B cell (primary cell): ENCODE results near the gene TANC1. TPM values are rescaled to one million over a fixed set of nuclear protein-coding genes. Genes with fewer than 3 reads are reported as not detected.

Source experiments
- ATAC-seq: fragments of 200-7000 bp; cut with Tn5 transposase; one replicate; pipeline ENCODE4 v1.10.0; 2021; ENCODE audit warnings: low read depth, mild to moderate bottlenecking, moderate number of reproducible peaks, moderate library complexity
- CTCF ChIA-PET: fragments of 350-600 bp; sonication (Branson Sonifier 250); formaldehyde crosslinking; loops from one replicate; lab custom pipeline; 2021; ENCODE audit warnings: antibody characterized with exemption, inconsistent platforms; lab: Charles Lee
- POLR2A ChIA-PET: fragments of 350-600 bp; sonication (Branson Sonifier 250); formaldehyde crosslinking; loops from one replicate; lab custom pipeline; 2021; ENCODE audit warnings: antibody characterized with exemption; lab: Charles Lee
- DNase-seq: peaks from one replicate; pipeline ENCODE4 v3.0.0; 2013
- H2AFZ ChIP-seq: 2 replicates; pipeline ENCODE4 v1.6.1; 2012; ENCODE audit warnings: mild to moderate bottlenecking, low read depth, low read length; ENCODE audit not compliant: insufficient read depth, poor library complexity, severe bottlenecking
- H3K27ac ChIP-seq, 2 donors: 1 replicate in 1 of 2; 2 replicates in 1 of 2; pipeline ENCODE4 v1.5.1; 2012 to 2013; ENCODE audit warnings: low read length in 2 of 2, mild to moderate bottlenecking in 2 of 2, moderate library complexity in 1 of 2
- H3K27me3 ChIP-seq, 4 experiments: fragments of 200-600 bp in 1 of 4; sonication (generic) in 1 of 4; replicated peaks in 1 of 4; 1 replicate in 2 of 4; 2 replicates in 2 of 4; pipeline versions ENCODE4 v1.6.1 to v1.7.0; 2013 to 2016; ENCODE audit warnings: low read length in 3 of 4, mild to moderate bottlenecking in 2 of 4, mixed read lengths in 1 of 4, moderate library complexity in 1 of 4; ENCODE audit not compliant: insufficient read depth in 4 of 4, control insufficient read depth in 3 of 4; ENCODE audit errors: control extremely low read depth in 1 of 4
- H3K36me3 ChIP-seq, 2 experiments: replicated peaks in 1 of 2; 1 replicate in 1 of 2; 2 replicates in 1 of 2; pipeline versions ENCODE4 v1.6.1 to v1.7.1; 2013; ENCODE audit warnings: low read length in 1 of 2; ENCODE audit not compliant: insufficient read depth in 2 of 2, control insufficient read depth in 1 of 2; ENCODE audit errors: control extremely low read depth in 1 of 2, extremely low read depth in 1 of 2
- H3K4me1 ChIP-seq, 2 donors: fragments of 200-600 bp in 1 of 2; sonication (generic) in 1 of 2; 1 replicate in 1 of 2; 2 replicates in 1 of 2; pipeline versions ENCODE4 v1.5.1 to v1.6.1; 2013 to 2017; ENCODE audit warnings: low read length in 2 of 2; ENCODE audit not compliant: control insufficient read depth in 2 of 2, insufficient read depth in 2 of 2
- H3K4me2 ChIP-seq: replicated peaks from 2 replicates; pipeline ENCODE3; 2012; ENCODE audit warnings: mild to moderate bottlenecking, low read depth, low read length; ENCODE audit not compliant: poor library complexity, severe bottlenecking
- H3K4me3 ChIP-seq, 5 experiments: fragments of 200-600 bp in 1 of 5; sonication (generic) in 1 of 5; 1 replicate in 3 of 5; 2 replicates in 2 of 5; pipeline versions ENCODE4 v1.5.1 to v1.7.0; 2011 to 2016; ENCODE audit warnings: low read length in 4 of 5, mild to moderate bottlenecking in 4 of 5, low read depth in 2 of 5, control low read depth in 1 of 5, moderate library complexity in 1 of 5; ENCODE audit not compliant: insufficient read depth in 1 of 5; ENCODE audit errors: control extremely low read depth in 1 of 5, extremely low read depth in 1 of 5
- H3K79me2 ChIP-seq: fragments of 200-600 bp; sonication (generic); one replicate; pipeline ENCODE4 v1.6.0; 2016; ENCODE audit warnings: low read length; ENCODE audit not compliant: control insufficient read depth, insufficient read depth
- H3K9ac ChIP-seq: fragments of 200-600 bp; sonication (generic); 2 replicates; pipeline ENCODE4 v1.6.1; 2017; ENCODE audit warnings: mild to moderate bottlenecking, low read length, moderate library complexity
- H3K9me3 ChIP-seq, 3 donors: one replicate each; pipeline versions ENCODE4 v1.6.1 to v1.7.1; 2013; ENCODE audit warnings: low read length in 2 of 3; ENCODE audit not compliant: control insufficient read depth in 2 of 3, insufficient read depth in 1 of 3; ENCODE audit errors: control extremely low read depth in 1 of 3
- H4K20me1 ChIP-seq: 2 replicates; pipeline ENCODE4 v1.6.0; 2012; ENCODE audit warnings: mild to moderate bottlenecking, low read length; ENCODE audit not compliant: insufficient read depth, control insufficient read depth, poor library complexity, severe bottlenecking
- H3K27ac Mint-ChIP-seq: one replicate; pipeline ENCODE4 v1.8.0; 2021; ENCODE audit warnings: mixed read lengths
- H3K27me3 Mint-ChIP-seq: one replicate; pipeline ENCODE4 v1.8.0; 2021; ENCODE audit warnings: mixed read lengths
- H3K4me1 Mint-ChIP-seq: one replicate; pipeline ENCODE4 v1.8.0; 2021; ENCODE audit warnings: mixed read lengths
- H3K4me3 Mint-ChIP-seq: one replicate; pipeline ENCODE4 v1.8.0; 2021; ENCODE audit warnings: mixed read lengths
- H3K9me3 Mint-ChIP-seq: one replicate; pipeline ENCODE4 v1.8.0; 2022; ENCODE audit warnings: mixed read lengths; ENCODE audit not compliant: insufficient read depth
- CTCF ChIP-seq: fragments of 200-600 bp; IDR thresholded peaks from one replicate; pipeline ENCODE4 v1.8.0; 2022; ENCODE audit warnings: antibody characterized with exemption, mild to moderate bottlenecking
- EZH2 ChIP-seq: IDR thresholded peaks from 2 replicates; pipeline ENCODE4 v1.6.1; 2012; ENCODE audit warnings: borderline replicate concordance, low read depth, mild to moderate bottlenecking, moderate library complexity, low read length; ENCODE audit not compliant: insufficient read depth, poor library complexity, severe bottlenecking
- WGBS: methylation state at CpG from one replicate; pipeline ENCODE4 v1.1.5; 2013; ENCODE audit warnings: missing lambda C conversion rate; ENCODE audit not compliant: insufficient coverage; 5-methylcytosine and 5-hydroxymethylcytosine counted together
- intact Hi-C: fragments of 100-400 bp; cut with micrococcal nuclease; formaldehyde crosslinking; loops from one replicate; pipeline ENCODE4 v1.10.0; 2022
- polyA plus RNA-seq: library from polyadenylated mRNA; depleted of rRNA; stranded (reverse); fragments of >200 nt; gene quantifications from 2 replicates; pipeline ENCODE4 v1.2.3, GENCODE V29; 2012
- total RNA-seq, 2 donors: library from RNA; stranded (reverse); fragments of 120-200 nt in 1 of 2; gene quantifications; 1 replicate in 1 of 2; 2 replicates in 1 of 2; pipeline versions ENCODE4 v1.2.3 to v1.2.4, GENCODE V29; 2013 to 2022

The TANC1 gene
- total and polyA plus RNA-seq, 2 donors (not counting 1 experiment from before 2014, with no cell fraction given), result 0.13 TPM; not detected in 1

DNA sequence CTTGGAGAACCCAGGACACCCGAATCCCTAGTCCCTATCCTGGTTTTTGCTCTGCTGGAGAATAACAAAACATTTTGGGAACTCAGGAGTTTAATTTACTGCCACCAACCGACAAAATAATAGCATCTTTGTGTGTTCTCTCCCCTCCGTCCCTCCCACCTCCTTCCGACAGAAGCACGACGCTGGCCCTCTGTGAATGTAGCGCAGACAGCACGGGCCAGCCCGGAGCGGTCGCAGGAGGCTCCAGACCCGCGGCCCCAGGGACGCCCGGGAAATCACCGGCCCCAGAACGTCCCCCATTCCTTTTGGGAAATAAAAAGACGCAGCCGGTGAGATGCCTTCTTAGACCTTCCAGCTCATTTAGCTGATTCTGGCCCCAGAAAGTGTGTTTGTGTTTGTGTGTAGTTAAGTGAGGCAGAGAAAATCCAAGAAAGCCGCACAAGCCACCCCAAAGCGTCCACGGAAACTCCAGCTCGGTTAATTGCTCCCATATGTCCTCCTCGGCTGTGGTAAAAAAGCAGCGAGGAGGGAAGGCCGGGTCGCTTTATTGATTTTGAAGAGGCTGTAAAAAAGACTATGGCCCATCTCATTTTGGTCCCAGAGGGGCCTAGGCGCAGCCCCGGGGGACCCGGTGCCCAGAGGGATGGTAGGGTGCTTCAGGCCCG is 577 bp upstream of the TANC1 start:
- peak overlapping the region; percentile 86 for H3K4me2 ChIP-seq
- Mint-ChIP-seq H3K27ac (no peak overlapping the region), H3K27me3 (peaks cover 65% of the 10 kb centered on the region), H3K4me3 (peak overlapping the region; percentile 53), H3K9me3 (no peaks in the 10 kb centered on the region), H3K4me1 (peaks cover 17% of the 10 kb centered on the region)
- H3K4me3 ChIP-seq, result peak overlapping the region; percentile 11 to 56 (median 45)
- POLR2A ChIA-PET, result no interaction called here
- no peak overlapping the region for H3K27ac ChIP-seq
- no peak for ATAC-seq
- WGBS, result 5% methylated on average over 22 of the region's 31 CpGs
- no peaks in the 10 kb centered on the region for H3K79me2 ChIP-seq
- DNase-seq, result peak; percentile 9
- no peak for TF ChIP-seq EZH2
- TF ChIP-seq CTCF, result no peak
- CTCF ChIA-PET, result no interaction called here
- H3K4me1 ChIP-seq, result peaks cover 29 to 30% of the 10 kb centered on the region in 2 donors
- intact Hi-C loops, result no loop called here
- peaks cover 0 to 45% (median 31%) of the 10 kb centered on the region in 4 experiments for H3K27me3 ChIP-seq
- H3K9ac ChIP-seq, result peak overlapping the region; percentile 60
- no peaks in the 10 kb centered on the region for H4K20me1 ChIP-seq
- no peaks in the 10 kb centered on the region for H3K36me3 ChIP-seq
- no peaks in the 10 kb centered on the region for H3K9me3 ChIP-seq
- peak overlapping the region; percentile 69 for H2AFZ ChIP-seq

DNA sequence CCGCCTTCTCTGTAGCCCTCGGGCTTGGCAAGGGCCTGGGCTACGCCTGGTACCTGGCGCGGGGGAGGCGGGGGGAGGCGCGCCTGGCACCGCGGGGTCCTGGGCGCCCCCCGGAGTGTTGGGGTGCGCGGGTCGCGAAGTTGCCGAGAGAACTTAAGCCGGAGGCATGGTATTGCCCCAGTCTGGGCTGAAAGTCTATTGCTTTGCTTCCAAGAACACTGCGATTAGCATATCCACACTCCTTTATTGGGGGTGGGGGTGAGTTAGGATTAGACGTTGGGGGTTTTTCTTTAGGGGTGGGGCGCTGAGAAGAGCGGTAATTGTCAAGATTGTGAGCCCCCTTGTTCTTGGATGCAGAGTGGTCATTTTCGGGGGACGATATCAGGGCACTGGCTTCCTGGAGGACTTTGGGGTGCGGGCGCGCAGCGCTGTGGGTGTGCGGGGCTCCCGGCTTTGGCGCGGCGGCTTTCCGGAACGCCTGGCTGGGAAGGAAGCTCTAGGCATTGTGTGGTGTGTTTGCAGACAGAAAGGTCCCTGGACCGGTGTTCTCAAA is 798 bp downstream of the TANC1 start:
- intact Hi-C loops, result no loop called here
- TF ChIP-seq CTCF, result no peak
- TF ChIP-seq EZH2, result no peak

More for the DNA sequence above, 798 bp downstream of the TANC1 start:
- ChIA-PET POLR2A (no interaction called here), CTCF (no interaction called here)
- H4K20me1 ChIP-seq, result no peaks in the 10 kb centered on the region
- peak overlapping the region; percentile 69 for H2AFZ ChIP-seq
- peak overlapping the region; percentile 60 for H3K9ac ChIP-seq
- H3K79me2 ChIP-seq, result no peaks in the 10 kb centered on the region
- Mint-ChIP-seq H3K27me3 (peaks cover 64% of the 10 kb centered on the region), H3K4me1 (peaks cover 17% of the 10 kb centered on the region), H3K4me3 (peak overlapping the region; percentile 74), H3K9me3 (no peaks in the 10 kb centered on the region), H3K27ac (no peak overlapping the region)
- H3K27ac ChIP-seq, result no peak overlapping the region
- DNase-seq, result no peak
- H3K4me1 ChIP-seq, result peaks cover 29 to 30% of the 10 kb centered on the region in 2 donors
- H3K36me3 ChIP-seq, result no peaks in the 10 kb centered on the region
- under 1% methylated on average over 33 of the region's 36 CpGs for WGBS
- no peaks in the 10 kb centered on the region for H3K9me3 ChIP-seq
- no peak for ATAC-seq
- H3K4me3 ChIP-seq, result peak overlapping the region; percentile 25 to 56 (median 45)
- H3K27me3 ChIP-seq, result peaks cover 0 to 52% (median 41%) of the 10 kb centered on the region in 4 experiments
- peak overlapping the region; percentile 86 for H3K4me2 ChIP-seq
